Inflammatory macrophage treated with lipopolysaccharide for 1 hour (primary cell): ENCODE measurements around the gene TMEM239.
"Not testable (repeated sequence)": the region's sequence is repeated elsewhere in the genome, so short reads cannot be mapped to it uniquely, and the experiment has no call there.

Experiments used
- DNase-seq, 2 donors: peaks; one replicate each; pipeline ENCODE4 v3.0.0-alpha.2; 2020 to 2022

TMEM239 gene

DNA sequence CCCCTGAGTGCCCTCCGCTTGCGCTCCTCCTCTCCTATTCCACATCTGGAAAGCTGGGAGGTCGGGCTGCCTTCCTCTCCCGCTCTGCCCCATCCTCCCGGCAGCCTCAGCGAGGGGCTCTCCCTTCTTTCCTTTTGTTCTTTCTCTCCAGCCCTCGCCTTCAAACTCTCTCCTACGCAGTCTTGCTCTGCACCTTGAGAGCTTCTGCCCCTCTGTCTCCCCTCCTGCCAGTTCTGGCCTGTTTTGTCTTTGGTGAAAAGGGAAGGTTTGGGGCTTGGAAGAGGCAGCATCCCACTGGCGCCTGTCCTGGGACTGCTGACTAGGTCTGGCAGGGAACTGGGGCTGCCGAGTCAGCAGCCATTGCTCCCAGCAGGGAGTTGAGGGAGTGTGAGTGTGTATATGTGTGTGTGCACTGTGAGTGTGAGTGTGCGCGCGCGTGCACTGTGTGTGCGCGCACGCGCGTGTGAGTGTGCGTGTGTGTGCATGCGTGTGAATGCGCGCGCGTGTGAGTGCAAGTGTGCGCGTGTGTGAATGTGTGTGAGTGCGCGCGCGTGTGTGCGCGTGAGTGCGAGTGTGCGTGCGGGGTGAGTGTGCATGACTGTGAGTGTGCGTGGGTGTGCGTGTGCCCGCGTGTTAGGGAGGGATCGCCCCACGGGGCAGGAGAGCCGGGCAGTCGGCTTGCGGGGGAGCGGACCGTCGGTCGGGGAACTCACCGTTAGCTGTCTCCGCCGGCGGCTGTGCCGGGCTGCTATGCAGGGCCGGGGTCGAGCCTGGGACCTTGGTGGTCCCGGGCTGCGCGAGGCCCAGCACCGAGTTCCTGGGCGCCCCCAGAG is 16.3 kb upstream of the TMEM239 start:
- DNase-seq: no peak

DNA sequence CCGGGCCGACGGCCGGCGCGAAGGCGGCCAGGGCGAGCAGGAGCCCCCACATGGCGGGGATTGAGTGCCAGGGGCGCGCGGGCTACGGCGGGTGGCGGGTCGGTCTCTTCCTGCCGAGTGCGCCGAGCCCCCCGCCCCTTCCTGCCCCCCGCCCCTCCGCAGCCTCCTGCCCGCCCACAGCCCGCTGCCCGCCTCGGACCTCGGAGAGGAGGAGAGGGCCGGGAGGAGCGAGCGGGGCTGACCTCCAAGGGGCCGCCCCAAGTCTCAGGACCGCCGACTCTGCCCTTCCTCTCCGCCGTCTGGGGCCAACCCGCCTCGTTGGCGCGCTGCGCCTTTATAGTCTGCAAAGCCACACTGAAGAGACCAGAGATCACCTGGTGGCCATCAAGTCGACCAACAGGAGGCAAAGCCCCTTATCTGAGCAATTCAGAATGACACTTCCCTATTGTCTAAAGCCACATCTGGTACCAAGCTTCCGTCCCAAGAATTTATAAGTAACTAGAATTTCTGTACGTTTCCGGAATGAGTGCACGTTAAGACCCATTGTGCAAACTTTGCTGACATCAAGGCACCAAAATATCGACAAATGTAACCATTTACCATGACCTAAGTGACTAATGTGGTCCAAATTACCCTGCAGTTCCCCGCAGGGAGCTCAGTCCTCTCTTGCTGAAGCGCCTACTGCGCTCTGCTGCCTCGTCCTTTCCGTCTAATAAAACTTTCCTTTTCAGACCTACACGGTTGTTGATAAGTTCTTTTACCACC is 15.5 kb upstream of the TMEM239 start, which contains the start of gene CPXM1:
Gene CPXM1 (minus strand): TSS at position 107 of the 765 bp plus-strand sequence. CDS start 55 bp downstream, at position 52.
- DNase-seq: peak; percentile 68

DNA sequence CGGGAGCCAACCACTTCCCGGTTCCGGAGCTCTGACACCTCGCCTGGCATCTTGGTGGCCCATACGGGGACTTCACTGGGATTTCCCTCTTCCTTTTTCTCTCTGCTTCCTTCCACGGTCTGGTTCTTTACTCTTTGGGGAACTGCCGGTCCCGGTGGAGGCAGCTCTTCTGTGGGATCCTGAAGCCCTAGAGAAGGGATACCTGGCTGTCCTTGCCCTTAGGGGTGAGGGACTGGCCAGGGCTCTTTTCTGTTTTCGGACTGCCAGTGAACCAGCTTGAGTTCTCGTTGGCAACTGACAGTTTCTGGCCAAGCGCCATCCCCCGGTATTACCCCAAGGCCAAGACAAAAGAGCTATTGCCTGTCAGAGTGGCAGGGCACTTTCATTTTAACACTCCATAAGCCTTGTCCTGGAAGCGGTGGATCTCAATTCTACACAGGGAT is 14.9 kb upstream of the TMEM239 start:
- peak in 1 of 2 donors; percentile 6 for DNase-seq

DNA sequence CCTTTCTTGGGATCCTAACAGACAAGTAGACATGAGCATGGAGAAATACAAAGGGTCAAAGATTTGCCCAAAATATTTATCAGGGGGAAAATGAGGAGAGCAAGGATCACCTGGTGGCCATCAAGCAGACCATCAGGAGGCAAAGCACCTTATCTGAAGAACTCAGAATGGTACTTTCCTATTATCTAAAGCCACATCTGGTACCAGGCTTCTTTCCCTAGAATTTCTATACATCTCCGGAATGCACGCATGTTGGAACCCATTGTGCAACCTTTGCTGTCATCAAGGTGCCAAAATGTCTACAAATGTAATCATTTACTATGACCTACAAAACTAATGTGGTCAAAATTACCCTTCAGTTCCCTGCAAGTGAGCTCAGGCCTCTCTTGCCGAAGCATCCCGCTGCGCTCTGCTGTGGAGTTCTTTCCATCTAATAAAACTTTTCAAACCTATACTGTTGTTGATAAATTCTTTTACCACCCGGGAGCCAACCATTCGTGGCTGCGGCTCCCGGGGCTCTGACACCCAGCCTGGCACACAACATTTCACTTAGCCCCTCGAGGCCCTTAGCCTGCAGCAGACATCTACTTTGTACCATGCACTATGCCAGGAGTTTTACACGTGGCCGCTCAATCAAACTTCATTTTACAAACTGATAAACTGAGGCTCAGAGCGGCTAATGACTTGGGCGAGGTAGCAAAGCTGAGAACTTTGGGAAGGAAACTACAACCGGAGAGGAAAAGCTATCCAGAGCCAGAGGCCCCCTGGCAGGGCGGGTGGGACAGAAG is 11.9 kb upstream of the TMEM239 start:
- no peak for DNase-seq

DNA sequence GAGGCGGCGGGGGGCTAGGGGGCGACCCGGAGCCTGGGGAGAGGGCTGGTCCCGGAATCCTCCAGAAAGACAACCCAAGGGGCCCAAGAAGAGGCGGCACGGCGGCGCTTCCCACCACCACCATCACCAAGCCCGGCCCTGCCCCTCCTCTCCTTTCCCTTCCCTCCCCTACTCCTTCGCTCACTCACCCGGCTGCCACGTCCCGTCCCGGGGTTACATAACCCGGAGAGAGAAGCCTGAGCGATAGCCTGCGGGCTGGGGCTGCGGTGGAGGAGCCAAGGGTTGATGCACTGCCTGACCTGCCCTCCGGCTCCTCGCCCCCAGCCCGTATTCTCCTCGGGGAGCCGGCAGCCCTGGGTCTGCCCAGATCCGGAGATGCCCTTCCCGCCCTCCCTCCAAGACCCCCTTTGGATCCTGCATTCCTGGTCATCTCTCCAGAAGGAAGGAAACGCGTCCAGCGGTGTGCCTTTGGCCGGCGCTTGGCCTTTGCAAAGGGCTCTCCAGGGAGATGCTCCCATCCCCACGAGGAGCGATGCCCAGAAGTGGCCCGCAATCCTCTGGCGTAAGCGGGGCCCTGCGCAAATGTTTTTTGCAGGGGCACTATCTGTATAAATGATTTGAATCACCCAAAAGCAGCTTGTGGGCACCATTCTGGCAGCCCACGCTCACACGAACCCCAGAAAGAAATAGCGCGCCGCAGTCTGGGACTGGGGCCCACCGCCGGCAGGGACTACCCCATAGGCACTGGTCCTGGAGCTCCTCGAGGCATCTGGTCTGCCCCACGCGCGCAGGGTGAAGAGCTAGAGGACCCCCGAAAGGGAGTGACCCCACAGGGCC is 11.1 kb upstream of the TMEM239 start:
- DNase-seq: no peak

DNA sequence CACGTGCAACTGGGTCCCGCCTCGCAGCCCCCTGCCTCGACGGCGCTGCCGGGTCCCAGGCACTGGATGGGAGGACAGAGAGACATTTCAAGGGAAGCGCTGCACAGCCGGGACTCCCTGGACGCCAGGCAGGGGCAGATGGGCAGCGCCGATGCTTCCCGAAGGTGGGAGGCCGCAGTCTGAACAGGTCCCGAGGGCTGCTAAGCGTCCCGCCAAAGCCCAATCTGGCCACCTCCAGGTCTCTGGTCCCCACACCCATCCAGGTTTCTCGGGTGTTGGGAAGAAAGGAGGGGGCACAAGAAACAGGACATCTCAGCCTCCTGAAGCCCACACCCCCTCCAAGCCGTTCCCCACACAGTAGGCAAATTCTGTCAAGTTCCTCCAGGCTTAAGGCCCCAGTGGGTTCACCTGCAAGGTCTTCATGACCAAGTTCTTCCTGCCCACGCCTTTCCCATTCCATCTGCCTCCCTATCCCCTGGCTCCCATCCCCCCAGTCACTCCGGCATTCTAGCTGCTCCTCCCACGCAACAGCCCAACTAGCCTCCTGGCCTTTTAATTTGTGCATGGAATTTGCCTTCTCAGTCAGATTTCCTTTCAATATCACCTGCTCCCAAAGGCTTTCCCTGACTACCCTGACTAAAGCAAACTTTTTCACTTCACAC is 10.3 kb upstream of the TMEM239 start:
- no peak for DNase-seq

DNA sequence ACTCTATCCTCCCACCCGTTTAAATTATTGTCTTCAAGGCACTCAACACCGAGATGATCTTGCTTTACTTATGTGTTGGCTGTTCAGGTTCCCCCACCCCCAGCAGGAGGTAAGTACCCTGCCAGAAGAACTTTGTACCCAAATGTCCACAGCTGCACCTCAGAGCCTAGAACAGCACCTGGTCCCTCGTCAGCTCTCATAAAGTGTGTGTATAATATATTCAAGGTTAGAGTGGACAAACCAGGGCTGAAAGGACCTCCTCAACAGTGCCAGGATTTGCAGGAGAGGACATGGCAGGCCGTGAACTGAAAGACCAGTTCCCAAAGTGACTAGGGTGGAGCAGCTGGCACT is 9.8 kb upstream of the TMEM239 start:
- no peak for DNase-seq

DNA sequence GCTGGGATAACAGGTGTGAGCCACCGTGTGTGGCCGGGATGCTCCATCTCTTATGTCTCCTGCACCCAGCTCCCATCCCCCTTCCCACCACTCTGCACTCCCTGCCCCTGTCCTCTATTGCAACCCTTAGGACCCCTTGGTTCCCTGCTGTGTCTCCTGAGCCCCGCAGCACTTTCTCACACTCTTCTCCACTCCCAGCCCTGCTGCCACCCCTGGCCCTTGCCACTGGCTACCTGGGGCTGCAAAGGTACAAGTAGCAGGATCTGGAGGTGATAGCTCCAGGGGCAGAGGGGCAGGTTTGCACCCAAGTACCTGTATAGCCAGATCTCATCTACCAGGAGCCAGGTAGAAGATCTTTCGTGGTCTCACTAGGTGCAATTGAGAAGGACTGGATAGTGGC is 9.1 kb upstream of the TMEM239 start:
- no peak for DNase-seq

DNA sequence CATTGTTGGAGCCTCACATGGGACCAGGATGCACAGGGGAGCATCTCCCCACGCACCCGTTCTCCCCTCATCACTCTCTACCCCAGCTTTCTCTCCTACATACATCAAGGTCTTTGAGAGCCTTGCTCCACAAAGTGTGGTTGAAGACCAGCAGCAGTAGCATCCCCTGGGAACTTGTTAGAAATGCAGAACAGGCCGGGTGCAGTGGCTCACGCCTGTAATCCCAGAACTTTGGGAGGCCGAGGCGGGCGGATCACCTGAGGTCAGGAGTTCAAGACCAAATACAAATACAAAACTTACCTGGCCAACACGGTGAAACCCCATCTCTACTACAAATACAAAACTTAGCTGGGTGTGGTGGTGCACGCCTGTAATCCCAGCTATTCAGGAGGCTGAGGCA is 8.2 kb upstream of the TMEM239 start:
- not testable (repeated sequence) for DNase-seq

DNA sequence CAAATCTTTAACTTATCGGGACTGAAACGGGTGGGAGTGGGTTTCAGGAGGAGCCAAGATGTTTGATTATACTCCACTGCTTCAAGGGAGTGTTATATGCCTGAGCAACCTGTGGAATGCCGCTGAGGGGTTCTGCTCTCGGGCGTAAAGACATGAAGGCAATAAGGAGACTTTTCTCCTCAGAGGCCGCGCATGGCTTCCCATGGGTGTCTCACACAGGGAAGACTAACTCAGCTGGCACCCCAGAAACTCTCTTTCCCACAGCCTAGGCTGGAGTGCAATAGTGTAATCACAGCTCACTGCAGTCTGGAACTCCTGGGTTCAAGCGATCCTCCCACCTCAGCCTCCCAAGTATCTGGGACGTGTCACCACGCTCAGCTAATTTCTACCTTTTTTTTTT is 6.5 kb upstream of the TMEM239 start:
- DNase-seq: no peak

DNA sequence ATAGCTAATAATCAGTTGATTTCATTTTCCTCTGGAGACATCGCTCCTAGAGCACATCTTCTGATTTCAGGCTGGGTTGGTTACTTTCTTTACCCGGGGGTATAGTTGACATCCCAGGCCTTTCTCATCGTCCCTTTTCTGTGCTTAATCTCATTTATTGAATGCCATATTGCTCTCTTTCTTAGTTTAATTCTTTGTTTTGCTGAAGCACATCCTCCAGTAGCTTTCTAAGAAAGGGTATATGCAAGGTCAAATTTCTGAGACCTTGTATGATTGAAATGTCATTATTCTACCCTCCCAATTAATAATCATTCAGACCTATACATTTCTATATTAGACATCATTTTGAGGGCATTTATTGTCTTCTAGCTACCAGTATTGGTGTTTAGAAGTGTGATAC is 4.0 kb upstream of the TMEM239 start:
- no peak for DNase-seq

DNA sequence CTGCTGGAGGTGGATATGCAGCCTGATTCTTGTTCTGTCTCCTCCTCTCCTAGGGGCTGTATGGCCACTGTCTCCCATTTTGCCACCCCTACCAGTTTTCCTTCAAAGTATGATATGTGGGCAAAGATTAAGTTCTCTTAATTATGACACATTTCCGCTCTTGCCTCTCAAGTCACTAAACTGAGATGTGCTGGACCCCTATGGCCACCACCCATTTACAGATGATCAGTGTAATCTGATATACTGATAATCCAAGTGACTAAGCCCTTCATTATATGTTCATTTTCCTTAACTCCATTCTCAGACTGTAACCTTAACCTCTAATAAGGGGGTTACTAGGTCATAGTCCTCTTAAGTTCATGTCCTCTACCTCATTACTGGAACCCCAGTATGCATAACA is 2.1 kb upstream of the TMEM239 start:
- DNase-seq: no peak

DNA sequence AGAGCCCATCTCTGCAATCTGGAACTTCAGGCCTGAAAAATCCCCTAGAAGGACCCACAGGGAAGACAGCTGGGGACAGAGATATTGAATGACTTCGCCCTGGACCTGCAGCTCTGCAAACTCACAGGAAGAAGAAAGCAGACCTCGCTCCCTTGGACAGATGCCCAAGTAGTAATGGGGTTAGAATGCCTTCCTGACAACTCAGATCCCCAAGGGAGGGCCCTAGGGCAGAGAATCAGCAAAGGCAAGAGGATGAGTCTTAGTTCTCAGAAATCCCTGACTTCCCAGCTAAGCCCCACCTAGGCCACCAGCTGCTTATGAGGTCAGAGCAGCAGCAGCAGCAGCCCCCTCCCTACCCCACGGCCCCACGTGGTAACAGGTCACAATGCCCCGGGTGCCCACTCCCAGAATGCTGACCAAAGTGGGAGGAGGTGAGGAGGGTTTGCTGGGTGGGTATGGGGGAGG is 1.5 kb upstream of the TMEM239 start, which contains the start of gene C20orf141:
Gene C20orf141 (plus strand): TSS at position 401 of the 465 bp plus-strand sequence. CDS start 198 bp downstream, outside the sequence.
- no peak for DNase-seq

DNA sequence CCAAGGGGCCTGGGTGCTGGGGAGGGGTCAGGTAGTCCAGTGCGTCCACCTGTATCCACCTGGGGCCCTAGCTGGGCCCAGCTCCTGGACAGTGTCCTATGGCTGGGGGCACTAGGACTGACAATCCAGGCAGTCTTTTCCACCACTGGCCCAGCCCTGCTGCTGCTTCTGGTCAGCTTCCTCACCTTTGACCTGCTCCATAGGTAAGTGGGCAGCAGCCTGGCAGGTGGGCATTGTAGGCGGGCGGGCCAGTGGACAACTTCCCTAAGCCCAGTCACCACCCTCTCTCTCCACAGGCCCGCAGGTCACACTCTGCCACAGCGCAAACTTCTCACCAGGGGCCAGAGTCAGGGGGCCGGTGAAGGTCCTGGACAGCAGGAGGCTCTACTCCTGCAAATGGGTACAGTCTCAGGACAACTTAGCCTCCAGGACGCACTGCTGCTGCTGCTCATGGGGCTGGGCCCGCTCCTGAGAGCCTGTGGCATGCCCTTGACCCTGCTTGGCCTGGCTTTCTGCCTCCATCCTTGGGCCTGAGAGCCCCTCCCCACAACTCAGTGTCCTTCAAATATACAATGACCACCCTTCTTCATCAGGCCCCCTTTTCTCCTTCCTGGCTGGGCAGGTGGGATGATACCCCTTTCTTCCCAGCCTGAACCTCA is 793 bp upstream of the TMEM239 start:
- DNase-seq: no peak

DNA sequence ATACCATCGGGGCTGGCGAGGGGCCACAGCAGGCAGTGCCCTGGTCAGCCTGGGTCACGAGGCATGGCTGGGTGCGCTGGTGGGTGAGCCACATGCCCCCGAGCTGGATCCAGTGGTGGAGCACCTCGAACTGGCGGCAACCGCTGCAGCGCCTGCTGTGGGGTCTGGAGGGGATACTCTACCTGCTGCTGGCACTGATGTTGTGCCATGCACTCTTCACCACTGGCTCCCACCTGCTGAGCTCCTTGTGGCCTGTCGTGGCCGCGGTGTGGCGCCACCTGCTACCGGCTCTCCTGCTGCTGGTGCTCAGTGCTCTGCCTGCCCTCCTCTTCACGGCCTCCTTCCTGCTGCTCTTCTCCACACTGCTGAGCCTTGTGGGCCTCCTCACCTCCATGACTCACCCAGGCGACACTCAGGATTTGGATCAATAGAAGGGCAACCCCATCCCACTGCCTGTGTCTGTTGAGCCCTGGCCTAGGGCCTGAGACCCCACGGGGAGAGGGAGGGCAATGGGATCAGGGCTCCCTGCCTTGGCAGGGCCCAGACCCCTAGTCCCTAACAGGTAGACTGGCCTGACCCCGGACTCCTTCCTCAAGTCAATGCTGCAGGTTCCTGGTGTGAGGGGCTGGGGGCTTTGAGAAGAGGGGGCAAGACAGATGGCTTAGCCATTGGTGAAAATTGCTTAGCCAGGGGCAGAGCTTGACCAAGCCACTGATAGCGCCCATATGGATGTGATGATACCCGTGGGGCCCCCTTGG is 598 bp downstream of the TMEM239 start:
- no peak for DNase-seq

DNA sequence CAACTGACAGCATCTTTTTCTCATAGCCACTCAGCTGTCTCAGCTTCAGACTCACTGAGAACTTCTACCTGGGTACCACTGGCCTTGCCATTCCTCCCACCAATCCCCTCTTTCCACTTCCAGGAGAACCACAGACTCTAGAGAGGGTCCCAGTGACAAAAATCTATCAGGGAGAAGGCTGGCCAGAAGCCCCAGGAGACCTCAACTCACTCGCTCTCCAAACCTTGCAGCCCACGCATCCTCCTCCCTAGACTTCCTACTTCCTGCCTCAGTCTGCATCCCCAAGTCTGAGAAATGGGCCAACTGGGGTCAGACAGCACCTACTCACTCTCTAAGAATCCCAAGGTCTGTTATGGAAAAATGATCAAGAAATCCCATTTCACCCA is 1.2 kb downstream of the TMEM239 start:
- no peak for DNase-seq

DNA sequence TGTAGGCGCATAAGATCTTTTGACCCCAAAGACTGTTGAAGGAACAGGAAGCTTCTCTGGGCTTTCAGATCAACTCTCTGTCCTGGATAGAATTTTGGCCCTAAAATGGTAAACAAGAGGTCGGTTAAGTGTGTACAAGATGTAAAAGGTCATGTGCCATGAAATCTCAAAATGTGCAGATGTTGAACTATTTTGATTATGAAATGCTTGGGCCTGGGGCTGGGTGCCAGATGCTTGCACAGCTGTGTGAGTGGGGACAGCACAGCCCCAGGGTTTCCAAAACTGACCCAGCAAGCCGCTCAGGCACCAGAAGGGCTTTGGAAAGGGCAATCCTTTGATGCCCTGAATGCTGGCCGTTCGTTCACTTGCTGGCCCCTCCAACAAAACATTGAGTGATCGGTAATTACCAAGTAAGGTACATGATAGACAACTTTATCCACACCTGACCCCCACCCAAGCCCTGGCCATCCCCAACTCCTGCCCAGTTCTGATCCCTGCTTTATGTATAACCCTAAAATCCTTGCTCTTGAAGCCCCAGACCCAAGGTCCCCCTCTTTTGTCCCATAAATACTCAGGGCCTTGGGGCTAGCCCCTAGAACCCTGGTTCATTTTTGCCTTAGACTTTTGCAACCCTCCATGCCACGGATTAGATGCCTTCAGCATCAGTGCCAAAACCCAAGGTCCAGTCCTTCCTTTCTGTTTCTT is 1.9 kb downstream of the TMEM239 start:
- no peak for DNase-seq

DNA sequence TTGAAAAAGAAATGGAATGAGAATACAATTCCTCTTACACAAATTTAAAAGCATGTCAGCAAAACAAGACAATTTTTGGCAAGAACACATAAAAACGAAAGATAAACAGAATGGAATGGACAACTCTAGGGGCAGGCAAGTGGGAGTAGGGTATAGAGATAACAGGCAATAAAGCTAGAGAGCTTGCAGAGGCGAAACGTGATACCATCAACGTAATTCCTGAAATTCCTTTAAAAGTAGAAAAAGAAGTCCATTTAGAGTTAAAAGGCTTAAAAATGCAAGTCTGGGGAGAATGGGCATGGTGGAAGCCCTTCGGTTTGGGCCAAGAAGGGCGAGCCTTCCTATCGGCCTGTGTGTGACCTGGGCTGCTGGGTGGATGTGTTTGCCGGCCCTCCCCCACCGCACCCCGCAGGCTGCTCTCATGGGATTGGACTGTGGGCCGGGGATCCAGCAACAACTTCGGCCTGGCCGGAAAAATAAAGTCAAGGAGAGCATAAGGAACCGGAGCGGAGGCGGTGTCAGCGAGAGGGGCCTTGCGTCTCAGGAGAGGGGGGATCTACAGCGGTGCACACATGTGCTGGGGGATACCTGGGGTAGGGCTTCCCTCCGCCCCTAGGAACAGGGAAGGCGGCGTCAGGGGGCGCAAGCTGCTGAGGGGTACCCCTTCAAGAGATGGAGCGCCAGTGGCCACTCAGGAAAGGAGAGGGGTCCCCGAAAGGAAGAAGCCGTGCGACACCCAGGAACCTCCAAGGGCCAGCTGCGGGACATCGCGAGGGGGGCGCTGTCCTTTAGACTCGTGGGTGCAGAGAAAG is 4.1 kb downstream of the TMEM239 start:
- DNase-seq: no peak
